Cardiac fibroblast (primary cell): ENCODE results near the gene STXBP4.

Source experiments
- DNase-seq, 2 donors: peaks; one replicate each; pipeline versions ENCODE4 v3.0.0 to v3.0.0-alpha.2; 2010; ENCODE audit warnings: low read depth in 2 of 2
- H3K4me3 ChIP-seq, 2 donors: replicated peaks in 1 of 2; 1 replicate in 1 of 2; 2 replicates in 1 of 2; pipeline ENCODE4 v1.5.1; 2011; ENCODE audit warnings: low read depth in 2 of 2, low read length in 2 of 2, mild to moderate bottlenecking in 2 of 2, moderate library complexity in 1 of 2
- TF ChIP-seq, protein P1 (sequence below): IDR thresholded peaks from one replicate; pipeline ENCODE4 v1.5.1; 2011; ENCODE audit warnings: low read depth, mild to moderate bottlenecking, low read length, inconsistent platforms

Gene STXBP4

DNA sequence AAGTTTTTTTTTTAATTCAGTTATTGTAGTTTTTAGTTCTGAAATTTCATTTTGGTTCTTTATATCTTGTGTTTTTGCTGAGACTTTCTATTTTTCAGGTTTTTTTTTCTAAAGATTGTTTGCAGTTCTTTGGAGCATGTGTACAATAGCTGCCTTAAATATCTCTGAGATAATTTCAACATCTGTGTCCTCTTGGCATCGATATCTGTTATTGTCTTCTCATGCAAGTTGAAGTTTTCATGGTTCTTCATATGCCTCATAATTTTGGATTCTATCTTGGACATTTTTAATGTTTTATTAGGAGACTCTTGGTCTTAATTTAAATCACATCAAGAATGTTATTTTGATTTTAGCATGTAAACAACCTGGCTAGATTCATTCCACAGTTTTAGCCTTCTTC, 22.9 kb upstream of the STXBP4 start:
- TF ChIP-seq, protein P1, sequence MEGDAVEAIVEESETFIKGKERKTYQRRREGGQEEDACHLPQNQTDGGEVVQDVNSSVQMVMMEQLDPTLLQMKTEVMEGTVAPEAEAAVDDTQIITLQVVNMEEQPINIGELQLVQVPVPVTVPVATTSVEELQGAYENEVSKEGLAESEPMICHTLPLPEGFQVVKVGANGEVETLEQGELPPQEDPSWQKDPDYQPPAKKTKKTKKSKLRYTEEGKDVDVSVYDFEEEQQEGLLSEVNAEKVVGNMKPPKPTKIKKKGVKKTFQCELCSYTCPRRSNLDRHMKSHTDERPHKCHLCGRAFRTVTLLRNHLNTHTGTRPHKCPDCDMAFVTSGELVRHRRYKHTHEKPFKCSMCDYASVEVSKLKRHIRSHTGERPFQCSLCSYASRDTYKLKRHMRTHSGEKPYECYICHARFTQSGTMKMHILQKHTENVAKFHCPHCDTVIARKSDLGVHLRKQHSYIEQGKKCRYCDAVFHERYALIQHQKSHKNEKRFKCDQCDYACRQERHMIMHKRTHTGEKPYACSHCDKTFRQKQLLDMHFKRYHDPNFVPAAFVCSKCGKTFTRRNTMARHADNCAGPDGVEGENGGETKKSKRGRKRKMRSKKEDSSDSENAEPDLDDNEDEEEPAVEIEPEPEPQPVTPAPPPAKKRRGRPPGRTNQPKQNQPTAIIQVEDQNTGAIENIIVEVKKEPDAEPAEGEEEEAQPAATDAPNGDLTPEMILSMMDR, result no peak
- H3K4me3 ChIP-seq, result no peak overlapping the region
- peak; percentile 8 to 26 for DNase-seq

DNA sequence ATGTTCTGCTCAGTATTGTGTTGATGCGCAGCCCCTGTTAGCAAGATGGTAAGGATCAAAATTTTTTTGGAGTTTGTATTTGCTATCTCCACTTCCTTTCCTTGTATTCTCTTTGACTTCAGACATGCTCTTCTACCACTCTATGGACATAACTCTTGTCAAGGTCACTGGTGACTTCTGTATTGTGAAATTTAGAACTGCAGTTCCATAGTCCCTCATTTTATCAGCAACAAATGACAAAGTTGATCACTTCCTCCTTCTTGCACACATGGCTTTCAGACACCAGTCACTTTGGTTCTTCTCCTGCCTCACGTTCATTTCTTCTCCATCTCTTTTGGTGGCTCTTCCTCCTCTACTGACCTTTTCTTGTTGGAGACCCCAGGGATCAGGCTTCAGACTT, 21.2 kb upstream of the STXBP4 start:
- TF ChIP-seq, protein P1, result no peak
- H3K4me3 ChIP-seq, result no peak overlapping the region
- no peak for DNase-seq

DNA sequence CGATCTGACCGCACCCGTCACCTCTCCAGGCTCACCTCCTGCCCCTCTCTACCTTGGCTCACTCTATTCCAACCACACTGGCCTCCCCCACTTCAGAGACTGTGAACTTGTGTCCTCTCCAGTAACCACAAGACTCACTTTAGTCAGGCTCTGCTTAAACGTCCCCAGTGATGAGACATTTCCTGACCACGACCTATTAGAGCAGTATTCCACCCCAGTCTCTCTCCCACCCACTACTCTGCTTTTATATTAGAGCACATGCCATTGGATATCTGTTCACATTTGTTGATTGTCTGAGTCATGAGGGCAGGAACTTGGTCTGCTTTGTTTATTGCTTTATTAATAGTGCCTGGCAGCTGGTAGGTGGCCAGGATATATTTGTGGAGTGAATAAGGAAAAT, 20.2 kb upstream of the STXBP4 start:
- TF ChIP-seq, protein P1, result no peak
- peak; percentile 37 to 88 for DNase-seq
- no peak overlapping the region for H3K4me3 ChIP-seq

DNA sequence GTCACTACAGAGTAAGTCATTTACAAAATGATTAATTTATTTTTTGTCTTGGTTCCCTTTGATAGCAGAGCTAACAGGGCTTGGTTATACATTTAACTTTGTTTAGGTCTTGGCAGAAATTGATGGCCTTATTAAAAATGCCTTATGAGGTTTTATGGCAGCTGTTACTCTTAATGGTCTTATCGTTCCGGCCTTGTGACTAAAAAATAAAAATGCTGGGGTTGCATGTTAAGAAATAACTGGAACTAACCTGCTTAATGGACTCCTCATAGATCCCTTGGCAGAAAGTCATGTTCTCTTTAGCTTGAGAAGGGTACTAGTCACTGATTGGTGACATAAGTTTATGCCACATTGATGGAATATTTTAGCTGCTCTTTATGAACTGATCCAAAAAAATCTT, 18.4 kb upstream of the STXBP4 start:
- no peak for DNase-seq
- H3K4me3 ChIP-seq, result no peak overlapping the region
- TF ChIP-seq, protein P1, result no peak

DNA sequence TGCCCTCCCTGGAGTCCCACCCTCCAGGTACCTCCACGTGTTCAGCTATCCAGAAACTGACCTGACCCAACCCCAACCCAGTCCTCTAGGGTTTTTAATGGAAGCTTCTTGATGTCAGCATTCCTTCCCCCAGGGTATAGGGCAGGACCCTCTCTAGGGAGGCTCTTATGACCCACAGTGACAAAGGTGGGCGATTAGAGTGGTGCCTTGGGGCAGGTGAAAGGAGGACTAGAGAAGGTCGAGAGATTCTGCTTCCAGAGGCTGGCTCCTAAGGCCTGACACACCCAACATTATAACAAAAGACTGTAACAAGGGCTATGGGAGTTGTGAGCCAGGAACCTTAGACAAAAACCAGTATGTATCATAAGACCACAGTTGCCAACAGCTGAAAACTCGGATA, 17.3 kb upstream of the STXBP4 start:
- TF ChIP-seq, protein P1, result no peak
- DNase-seq, result no peak
- H3K4me3 ChIP-seq, result no peak overlapping the region

DNA sequence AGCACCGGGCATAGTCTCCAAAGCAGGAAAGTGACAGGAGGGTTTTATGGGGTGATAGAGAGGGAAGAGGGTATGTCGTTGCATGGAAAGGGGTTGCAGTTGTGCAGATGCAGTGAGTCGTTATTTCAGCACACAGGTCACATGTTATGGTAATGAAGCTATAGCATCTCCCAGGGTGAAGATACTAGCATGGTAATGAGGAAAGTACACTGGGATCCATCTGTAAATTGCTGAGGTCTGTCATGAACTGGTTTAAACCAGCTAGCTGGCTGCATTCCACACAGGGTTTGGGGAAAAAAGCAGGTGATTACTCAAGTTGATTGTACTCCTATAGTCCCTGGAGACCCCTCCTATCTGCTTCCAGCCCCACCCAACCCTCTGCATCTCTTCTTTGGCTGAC, 11.8 kb upstream of the STXBP4 start:
- DNase-seq, result no peak
- TF ChIP-seq, protein P1, result no peak
- no peak overlapping the region for H3K4me3 ChIP-seq

DNA sequence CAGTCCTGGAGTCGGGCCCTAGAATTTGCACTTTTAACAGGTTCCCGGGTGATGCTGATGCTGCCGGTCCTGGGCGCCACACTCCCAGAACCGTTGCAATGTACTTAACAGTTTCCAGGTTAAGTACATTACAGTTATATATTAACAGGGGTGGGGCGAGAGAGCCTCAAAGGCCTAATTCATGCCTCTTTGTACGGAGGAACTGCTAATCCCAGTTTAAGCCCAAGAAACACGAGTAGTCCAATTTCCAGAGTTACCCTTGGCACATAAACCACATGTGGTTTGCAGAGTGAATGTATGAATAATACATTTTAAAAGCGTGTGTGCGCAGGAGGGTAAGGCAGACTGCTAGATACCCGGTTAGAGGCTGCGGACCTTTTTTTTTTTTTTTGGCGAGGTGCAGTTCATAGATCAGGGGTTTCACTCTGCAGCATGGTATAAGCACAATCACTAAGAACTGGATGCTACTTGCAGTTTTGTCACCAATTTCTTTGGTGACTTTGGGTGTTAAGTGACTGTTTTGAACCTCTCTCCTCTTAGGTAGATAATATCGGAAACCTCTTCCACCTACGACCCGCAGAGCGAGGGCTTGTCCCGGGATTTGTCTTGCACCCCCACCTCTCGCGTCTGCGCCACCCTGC, 824 bp upstream of the STXBP4 start:
- peak; percentile 26 to 37 for DNase-seq
- peak overlapping the region; percentile 84 to 95 for H3K4me3 ChIP-seq
- TF ChIP-seq, protein P1, result no peak
